Cerebellar cortex (tissue), 1 donor: ENCODE data around the gene SHISA6.

Experiments
- DNase-seq: peaks from one replicate; pipeline ENCODE4 v3.0.0-alpha.2; 2015; ENCODE audit warnings: low spot score

SHISA6 gene

GRCh38 chr17:11459861-11460331, 218.9 kb downstream of the SHISA6 start:
- no peak for DNase-seq

- no peak for DNase-seq
These were observed 221.1 kb downstream of the SHISA6 start for GRCh38 chr17:11461993-11462548.

- no peak for DNase-seq
These were observed 226.6 kb downstream of the SHISA6 start for GRCh38 chr17:11467639-11468038.

GRCh38 chr17:11485336-11486100, 244.5 kb downstream of the SHISA6 start:
- peak; percentile 10 for DNase-seq

GRCh38 chr17:11486101-11486867, 245.3 kb downstream of the SHISA6 start:
- DNase-seq = no peak

GRCh38 chr17:11486868-11487310, 245.9 kb downstream of the SHISA6 start:
- DNase-seq = no peak

- DNase-seq = no peak
These were observed 246.5 kb downstream of the SHISA6 start for GRCh38 chr17:11487469-11487868.

GRCh38 chr17:11488407-11488806, 247.4 kb downstream of the SHISA6 start:
- no peak for DNase-seq

GRCh38 chr17:11490171-11490755, 249.2 kb downstream of the SHISA6 start:
- no peak for DNase-seq

- DNase-seq = no peak
These were observed 251.5 kb downstream of the SHISA6 start for GRCh38 chr17:11492511-11492910.

GRCh38 chr17:11493936-11494335, 252.9 kb downstream of the SHISA6 start:
- DNase-seq = no peak

GRCh38 chr17:11495613-11496012, 254.6 kb downstream of the SHISA6 start:
- DNase-seq = no peak

GRCh38 chr17:11499881-11500280, 258.9 kb downstream of the SHISA6 start:
- no peak for DNase-seq

GRCh38 chr17:11503308-11504035, 262.5 kb downstream of the SHISA6 start:
- no peak for DNase-seq

- no peak for DNase-seq
These were observed 265.6 kb downstream of the SHISA6 start for GRCh38 chr17:11506635-11507034.

- DNase-seq = no peak
These were observed 270.7 kb downstream of the SHISA6 start for GRCh38 chr17:11511696-11512095.

- no peak for DNase-seq
These were observed 273.6 kb downstream of the SHISA6 start for GRCh38 chr17:11514565-11514964.

- DNase-seq = no peak
These were observed 274.1 kb downstream of the SHISA6 start for GRCh38 chr17:11514981-11515680.

- DNase-seq = no peak
These were observed 274.9 kb downstream of the SHISA6 start for GRCh38 chr17:11515901-11516300.

- no peak for DNase-seq
These were observed 294.2 kb downstream of the SHISA6 start for GRCh38 chr17:11535231-11535630.

GRCh38 chr17:11538366-11538765, 297.4 kb downstream of the SHISA6 start:
- DNase-seq = no peak
